KBM-7 (cell line): ENCODE results near the gene GALNS.

ENCODE experiments used
- DNase-seq: peaks from one replicate; pipeline ENCODE4 v3.0.0-alpha.2; 2015
- in situ Hi-C: fragments of 300-500 bp; cut with MboI; formaldehyde crosslinking; loops from 2 replicates; pipeline ENCODE4 v1.14.3; 2020; ENCODE audit warnings: low sequenced_read_pairs, low pct_unique_long_range_greater_than_20kb, mixed read lengths

The GALNS gene

DNA sequence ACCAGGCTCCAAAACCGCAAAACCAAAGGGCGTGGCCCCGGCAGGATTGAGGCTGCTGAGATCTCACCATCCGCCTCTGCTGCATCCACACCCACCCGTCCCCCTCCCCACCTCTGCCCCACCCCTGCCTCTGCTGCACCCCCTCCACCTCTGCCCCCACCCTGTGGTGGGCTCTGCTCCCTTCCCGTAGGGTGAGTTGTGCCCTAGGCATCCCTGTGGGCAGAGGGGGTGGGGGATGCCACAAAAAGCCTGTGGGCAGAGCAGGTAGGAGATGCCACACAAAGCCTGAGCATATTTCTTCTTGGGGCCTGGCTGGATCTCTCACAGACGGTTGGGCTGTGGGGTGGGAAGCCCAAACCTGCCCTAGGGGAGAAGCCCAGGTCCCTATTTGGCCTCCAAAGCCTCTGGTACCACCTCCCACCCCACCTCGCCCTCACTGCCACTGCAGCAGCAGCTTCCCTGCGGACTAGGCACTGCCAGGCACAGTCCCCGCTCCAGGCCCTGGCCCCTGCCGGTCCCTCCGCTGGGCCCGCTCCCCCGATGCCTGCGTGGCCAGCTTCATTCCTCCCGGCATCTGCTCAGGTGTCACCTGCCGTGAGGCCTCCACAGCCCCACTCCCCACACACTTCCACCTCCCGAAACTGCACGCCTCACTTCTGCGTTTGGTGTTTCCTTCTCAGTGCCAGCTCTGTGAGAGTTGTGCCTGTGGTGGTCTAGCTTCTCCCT is 21.0 kb upstream of the GALNS start:
- DNase-seq: no peak
- in situ Hi-C loops: no loop called here

DNA sequence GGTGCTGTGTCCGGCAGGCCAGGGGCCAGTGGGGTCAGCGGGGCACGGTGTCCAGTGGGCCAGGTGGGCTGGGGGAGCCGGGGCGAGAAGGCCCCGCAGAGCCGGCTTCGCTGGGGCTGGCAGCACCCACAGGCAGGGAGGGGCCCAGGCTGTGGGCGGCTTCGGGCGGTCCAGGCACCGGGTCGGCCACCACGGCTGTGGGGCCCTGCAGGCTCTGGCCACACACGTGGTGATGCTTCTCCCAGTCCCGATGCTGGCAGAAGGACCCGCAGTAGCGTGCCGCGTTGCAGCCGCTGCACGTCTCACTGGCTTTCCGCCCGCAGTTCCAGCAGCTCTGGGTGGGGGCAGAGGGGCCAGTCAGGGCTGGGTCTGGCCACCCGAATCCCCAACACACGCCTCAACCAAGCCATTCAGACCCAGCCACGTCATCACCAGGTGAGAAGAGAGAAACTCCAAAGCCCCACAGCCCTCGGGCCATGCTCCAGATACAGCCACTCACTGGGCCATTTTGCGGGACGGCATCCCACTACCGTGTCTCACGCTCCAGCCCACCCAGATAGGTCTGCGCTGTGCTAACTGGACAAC is 20.3 kb upstream of the GALNS start:
- in situ Hi-C loops: no loop called here
- DNase-seq: no peak

DNA sequence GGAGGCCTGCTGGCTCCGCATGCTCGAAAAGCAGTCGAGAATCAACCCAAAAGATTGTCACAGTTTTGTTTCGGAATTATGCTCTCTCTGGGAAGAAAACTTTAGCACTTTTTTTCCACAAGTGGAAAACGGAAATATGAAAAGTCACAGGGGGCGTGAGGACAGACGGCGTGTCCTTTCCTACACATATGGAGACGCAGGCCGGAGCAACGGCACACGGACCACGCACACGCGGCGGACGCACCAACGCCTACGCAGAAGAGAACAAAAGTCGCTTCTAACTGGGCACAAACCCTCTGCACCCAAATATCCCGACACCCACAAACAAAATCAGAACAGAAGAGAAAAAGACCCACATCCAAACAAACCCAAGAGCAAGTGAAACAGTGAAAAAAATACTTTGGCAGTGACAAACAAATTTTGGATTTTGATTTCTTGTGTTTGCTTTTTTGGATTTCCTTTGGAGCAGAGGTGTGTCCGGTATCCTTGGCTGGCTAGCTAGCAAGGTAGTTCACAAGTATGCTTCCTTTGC is 19.0 kb upstream of the GALNS start:
- in situ Hi-C loops: no loop called here

DNA sequence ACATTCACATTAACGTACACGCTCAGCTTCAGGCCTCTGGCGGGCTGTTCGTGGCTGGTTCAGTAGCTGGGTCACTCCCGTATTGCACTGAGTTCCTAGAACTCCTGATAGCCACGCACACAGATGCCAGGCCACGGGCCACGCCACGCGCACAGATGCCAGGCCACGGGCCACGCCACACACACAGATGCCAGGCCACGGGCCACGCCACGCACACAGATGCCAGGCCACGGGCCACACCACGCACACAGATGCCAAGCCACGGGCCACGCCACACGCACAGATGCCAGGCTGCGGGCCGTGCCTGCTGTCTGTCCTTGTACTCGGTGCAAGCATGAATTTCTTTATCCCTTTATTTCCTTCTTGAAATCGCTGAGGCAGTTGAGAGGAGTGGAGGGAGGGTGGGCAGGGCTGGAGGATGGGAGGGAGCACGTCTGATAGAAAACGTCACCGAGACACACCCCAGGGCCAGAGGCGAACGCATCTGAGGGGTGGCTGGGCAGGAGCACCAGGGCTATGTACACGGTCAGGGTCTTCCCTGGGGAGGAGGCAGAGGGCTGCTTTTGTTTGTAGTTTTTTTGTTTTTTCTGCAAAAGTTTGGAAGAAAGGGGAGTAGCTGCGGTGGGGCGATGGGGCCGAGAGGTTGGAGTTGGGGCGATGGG is 18.3 kb upstream of the GALNS start:
- in situ Hi-C loops: no loop called here
- no peak for DNase-seq

More for the DNA sequence above, 19.0 kb upstream of the GALNS start:
- DNase-seq: no peak

DNA sequence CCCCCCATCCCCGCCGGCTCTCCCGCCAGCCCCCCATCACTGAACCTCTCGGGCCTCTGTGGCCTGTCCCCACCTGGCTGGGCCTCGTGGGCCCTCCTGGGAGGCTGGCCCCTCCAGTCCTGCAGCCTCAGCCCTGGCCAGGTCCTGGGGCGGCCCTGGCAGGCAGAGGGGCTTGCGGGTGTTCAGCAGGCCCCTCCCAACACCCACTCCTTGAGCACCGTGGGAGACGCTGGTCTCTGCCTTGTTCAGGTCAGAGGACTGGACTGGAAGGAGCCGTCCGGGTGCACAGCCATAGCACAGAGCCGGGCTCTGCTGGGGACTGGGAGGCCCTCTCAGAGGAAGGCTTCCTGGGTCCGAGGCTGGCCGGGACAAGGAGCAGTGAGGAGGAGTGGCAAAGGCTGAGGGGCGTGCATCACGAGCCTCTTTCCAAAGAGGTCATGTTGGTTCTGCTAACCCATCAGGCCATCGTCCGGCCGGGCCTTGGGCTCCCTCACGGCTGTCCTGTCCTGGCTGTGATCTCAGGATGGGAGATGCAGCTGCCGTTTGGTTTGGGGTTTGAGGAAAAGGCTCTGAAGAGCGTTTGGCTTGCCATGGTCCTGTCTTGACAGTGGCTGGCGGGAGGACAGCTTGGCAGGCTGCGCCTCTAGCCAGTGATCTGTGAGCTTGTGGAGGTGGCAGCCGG is 16.0 kb upstream of the GALNS start:
- in situ Hi-C loops: no loop called here

DNA sequence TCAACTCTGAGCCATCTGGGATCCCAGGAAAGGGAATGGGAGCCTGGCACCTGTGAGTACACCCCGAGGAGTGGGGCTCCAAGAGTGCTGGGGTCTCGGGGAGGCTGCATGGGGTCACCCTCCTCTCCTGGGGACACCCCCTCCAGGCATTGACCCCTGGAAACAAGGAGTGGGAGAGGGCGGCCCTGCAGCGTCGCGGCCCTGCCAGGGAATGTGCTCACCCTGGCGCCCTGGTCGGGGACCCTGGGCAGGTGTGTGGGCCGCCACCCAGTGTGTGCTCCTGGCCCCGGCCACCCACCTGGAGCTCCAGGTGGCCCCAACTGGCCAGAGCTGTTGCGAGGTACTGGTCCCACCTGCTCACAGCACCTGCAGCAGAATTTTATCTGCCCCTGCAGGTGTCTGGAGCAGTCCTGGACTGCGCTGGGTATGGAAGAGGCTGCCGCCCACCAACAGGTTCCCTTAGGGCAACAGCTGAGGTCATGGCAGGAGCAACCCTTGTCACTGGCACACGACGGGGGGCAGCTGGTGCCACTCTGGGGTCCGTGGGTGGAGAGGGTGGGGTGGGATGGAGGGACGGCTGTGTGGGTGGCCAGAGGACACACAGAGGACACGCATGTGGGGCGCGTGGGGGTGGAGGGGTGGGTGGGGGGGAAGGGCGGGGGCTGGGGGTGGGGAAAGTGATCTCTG is 15.1 kb upstream of the GALNS start:
- no peak for DNase-seq
- in situ Hi-C loops: no loop called here

More for the DNA sequence above, 16.0 kb upstream of the GALNS start:
- no peak for DNase-seq

DNA sequence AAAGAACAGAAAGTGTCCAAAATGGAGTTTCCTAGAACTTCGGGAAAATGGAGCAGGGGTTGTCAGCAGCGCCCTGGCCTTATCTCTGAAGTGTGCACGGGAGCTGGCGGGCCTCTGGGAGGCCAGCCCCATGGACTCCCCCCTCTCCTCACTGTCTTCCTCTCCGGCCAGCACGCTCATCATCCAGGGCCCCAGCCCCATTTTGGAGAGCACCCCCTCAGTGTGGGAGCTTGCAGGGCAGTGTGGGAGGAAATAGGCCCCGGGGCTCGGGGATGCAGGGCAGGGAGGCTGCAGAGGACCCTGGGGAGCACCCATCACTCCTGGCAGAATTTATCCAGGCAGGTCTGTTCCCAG is 14.6 kb upstream of the GALNS start:
- no peak for DNase-seq
- in situ Hi-C loops: no loop called here

DNA sequence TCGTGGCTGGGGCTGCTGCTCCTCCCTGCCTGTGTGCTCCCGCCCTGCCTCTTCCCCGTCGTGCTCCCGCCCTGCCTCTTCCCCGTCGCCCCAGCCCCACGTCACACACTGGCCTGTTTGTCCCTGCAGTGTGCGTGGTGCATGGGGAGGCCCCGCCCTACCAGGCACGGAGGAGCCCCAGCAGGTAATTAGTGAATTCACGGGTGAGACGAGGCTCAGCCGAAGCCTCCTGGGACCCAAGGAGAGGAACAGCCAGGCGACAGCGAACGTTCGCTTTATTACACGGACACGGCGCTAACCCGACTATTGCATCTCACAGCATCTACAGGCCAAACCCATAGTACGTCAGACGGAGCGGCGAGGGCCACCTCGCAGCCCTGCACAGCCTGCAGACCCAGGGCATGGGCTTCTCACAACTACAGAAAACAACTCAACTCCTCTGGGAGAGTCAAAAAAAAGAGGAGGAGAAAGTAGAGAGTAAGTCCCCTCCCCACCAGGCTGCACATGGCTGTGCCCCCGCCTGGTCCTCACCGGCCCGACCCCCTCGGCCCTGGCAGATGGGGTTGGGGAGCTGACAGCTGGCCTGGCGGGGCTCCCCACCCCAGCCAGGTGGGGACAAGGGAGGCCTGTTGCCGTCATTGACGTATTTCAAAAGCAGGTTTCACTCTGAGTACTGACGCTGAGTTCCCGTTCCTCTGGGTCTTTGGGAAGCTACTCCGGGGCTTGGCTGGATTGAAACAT is 14.0 kb upstream of the GALNS start:
- no peak for DNase-seq
- in situ Hi-C loops: no loop called here

DNA sequence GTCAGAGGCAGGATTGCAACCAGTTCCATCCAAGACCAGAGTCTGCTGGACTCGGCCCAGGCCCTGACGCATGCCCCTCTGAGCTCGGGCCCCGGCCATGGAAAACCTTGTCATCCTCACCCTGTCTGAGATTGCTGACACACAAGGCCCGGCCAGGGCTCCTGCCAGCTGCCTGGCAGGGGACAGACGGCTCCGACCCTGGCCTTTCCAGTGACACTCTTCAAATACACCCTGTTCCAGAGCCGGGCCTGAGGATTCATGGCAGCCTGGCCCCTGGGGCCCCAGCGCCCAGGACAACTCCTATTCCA is 12.9 kb upstream of the GALNS start:
- in situ Hi-C loops: no loop called here
- DNase-seq: no peak

DNA sequence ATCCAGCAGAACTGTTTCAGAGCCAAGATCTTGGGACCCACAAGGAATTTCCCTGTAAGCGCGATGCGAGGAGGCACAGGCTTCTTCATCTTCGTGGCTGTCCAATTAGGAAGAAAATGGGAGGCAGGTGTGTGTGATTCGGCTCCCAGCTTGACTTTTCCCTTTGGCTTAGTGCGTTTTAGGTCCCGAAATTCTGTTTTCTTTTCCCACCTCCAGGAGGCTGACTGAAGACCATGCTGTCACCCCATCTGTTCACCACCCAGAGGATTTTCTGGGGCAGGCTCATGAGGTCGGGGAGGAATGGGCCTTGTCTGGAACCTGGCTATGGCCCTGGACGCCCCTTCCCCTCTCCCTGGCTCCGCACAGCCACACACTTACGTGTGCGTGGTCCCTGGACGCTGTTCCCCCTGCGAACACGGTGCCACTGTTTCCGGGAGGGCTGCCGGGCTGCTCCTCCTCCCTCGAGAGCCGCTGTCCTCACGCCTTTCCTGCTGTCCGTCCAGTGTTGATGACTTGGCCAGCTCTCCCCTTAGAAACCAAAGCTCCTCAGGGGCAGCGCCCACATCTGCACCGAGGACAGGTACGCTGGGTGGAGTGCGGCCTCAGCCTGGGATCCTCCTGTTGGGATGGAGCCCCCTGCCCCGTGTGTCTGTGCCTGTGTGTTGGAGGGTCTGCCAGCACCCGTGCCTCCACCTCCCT is 12.4 kb upstream of the GALNS start:
- DNase-seq: no peak
- in situ Hi-C loops: no loop called here

DNA sequence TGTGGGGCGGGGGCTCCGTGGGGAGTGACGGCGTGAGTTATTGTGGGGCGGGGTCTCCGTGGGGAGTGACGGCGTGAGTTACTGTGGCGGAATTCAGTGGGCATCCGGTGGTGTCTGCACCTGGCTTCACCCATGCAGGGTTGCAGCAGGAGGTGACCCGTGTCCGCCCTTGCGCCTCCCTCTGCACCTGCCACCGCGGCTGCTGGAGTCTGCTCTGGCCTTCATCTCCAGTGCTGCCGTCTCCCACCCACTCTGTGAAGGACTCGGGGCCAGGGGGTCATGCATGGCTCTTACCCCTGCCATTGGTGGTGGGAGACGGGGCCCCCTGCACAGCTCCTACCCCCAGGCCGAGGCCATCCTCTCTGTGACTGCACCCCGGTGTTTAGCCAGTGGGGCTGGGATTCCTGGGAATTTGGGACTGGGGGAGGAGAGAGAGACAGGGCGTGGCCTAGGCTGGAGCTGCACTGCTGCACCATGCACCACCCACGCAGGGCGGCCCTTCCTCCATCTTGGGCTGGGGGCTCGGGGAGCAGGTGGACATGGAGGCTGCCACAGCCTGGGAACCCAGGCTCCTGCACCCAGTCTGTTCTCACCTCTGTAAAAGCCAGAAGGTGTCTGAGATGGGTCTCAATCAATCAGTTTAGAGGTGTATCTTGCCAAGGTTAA is 11.0 kb upstream of the GALNS start:
- no peak for DNase-seq
- in situ Hi-C loops: no loop called here

DNA sequence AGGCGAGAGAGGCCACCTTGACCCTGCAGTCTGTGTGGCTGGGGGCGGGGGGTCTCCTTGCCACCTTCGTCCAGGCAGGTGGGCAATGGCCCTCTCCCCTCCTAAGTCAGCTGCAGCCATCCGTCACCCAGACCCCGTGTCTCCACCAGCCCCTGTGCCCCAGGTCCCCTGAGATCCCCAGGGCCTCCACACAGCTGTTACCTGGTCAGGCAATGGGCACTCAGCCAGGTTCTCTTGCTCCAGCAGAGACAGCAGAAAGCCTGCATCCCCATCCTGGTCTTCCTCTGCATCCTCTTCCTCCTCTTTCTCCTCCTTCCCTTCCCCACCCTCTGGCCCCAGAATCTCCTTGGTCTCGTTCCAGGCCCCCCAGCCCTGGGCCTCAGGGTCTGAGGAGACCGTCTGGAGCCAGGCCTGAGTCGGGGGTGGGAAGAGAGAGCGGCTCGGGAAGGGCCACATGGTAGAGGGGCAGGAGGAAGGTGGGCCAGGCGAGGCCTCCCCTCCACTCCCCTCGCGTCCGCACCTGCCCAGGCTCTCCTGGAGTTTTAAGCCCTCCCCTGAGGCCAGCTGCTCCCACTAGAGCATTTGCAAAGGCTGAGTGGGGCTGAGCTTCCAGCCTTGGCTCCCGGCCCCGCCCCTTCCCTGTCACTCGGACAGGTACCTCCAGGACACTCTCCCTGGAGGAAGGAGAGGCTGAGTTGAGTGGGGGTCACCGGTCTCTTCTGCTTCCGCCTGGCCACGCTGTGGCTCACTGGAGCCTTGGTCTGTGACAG is 9.6 kb upstream of the GALNS start, which contains the start of gene PABPN1L:
PABPN1L (minus strand) TSS at position 510 of the 770 bp plus-strand sequence; CDS start at position 456, 54 bp downstream.
- in situ Hi-C loops: no loop called here
- no peak for DNase-seq

DNA sequence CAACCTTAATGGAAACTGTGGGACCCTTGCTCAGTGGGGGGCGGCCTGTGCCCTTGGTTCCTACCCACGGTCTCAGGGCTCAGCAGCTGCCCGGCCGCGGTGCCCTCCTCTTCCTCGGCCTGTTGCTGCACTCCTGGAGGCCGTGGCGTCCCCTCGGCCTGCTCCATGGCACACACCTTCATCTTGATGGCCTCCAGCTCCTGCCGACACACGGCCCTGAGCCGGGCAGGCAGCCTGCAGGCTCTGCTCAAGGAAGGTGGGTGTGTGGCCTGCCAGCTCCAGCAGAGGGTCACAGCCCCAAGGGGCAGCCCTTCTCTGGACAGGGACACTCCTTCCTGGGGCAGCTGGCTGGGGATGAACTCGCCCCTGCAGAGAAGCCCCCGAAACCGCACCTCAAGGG is 9.0 kb upstream of the GALNS start:
- no peak for DNase-seq
- in situ Hi-C loops: no loop called here

DNA sequence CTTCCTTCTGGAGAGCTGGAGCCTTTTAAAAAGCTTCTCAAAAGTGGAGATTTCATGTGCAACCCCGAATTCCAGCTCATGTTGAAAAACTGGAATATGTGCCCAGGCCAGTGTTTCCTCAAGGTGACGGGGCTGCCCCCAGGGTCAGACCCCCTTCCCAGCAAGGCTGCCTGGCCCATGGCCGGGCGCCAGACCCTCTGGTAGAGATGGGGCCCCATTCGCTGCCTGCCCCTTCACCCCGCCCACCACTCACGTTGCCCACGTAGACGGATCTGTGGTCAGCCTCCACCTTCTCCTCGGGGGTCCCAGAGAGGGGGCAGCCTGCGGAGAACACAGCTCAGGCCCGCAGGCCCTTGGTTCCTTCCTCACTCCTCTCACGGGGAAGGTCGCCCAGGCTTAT is 8.6 kb upstream of the GALNS start:
- DNase-seq: no peak
- in situ Hi-C loops: no loop called here

DNA sequence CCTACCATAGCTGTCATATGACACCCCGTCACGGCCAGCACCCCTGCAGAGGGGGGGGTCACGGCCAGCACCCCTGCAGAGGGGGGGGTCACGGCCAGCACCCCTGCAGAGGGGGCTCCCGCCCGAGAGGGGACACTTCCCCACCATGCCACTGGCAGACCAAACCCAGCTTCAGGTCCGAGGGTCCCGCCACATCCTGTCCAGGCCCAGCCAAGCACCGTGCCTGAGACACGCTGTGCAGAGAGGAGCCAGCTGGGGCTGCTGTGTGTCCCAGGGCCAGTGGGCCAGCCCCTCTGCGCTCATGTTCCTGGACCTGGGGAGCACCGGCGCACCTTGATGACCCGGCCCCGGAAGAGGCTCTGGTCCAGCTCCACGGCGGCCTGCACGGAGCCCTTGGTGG is 7.8 kb upstream of the GALNS start:
- no peak for DNase-seq
- in situ Hi-C loops: no loop called here

DNA sequence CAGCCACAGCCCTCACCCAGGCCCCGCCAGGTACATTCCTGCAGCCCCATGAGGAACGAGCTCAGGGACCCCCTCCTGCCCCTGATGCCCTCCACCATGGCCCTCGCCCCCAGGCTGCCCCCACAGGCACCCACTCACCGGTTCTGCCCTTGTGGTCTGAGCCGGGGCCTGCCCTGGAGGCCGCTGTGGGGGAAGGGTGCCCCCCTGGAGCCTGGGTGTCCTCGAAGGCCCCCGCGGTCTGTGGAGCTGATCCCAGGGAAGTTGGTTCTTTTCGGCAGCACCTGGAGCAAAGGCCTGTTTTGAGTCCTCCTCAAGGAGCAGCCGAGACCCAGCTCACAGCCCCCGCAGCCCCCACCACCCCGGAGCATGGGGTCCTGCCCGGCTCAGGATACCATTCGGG is 7.4 kb upstream of the GALNS start:
- DNase-seq: no peak
- in situ Hi-C loops: no loop called here

DNA sequence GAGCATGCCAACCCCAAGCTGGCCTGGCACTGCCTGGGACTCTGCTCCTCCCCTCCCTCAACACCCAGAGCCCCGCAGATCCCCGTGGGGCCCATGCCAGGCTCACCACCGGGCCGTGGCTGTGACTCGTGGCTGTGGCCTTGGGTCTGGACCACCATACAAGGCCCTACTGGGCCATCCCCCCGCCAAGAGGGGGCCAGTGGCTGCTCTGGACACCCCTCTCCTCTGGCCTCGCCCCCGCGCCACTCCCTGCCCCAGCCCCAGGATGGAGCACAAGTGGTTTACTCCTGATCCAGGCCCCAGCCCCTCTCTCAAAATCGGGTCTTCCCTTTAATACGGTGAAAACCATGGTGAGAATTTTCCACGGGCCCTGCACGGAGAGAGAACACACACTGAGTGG is 6.7 kb upstream of the GALNS start:
- in situ Hi-C loops: no loop called here
- DNase-seq: no peak
